ENCODE measurements around the gene JAZF1.

Gene JAZF1

GRCh38 chr7:28192786-28193585, 12.4 kb upstream of the JAZF1 start:
- DNase-seq (ENCODE audit: low read depth in 1 of 2, low spot score in 1 of 2) = no peak

DNA sequence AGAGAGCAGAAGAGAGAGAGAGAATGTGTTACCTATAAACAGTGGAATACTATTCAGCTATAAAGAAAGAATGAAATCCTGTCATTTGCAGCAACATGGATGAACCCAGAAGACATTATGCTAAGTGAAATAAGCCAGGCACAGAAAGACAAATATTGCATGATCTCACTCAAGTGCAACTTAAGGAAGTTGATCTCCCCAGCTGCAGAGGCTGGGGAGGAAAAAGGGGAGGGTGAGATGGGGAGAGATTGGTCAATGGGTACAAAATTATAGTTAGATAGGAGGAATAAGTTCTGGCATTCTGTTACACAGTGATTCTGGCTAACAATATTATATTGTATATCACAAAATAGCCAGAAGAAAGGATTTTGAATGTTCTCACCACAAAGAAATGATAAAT, 11.2 kb upstream of the JAZF1 start:
- no peak for DNase-seq (ENCODE audit: low read depth in 1 of 2, low spot score in 1 of 2)

DNA sequence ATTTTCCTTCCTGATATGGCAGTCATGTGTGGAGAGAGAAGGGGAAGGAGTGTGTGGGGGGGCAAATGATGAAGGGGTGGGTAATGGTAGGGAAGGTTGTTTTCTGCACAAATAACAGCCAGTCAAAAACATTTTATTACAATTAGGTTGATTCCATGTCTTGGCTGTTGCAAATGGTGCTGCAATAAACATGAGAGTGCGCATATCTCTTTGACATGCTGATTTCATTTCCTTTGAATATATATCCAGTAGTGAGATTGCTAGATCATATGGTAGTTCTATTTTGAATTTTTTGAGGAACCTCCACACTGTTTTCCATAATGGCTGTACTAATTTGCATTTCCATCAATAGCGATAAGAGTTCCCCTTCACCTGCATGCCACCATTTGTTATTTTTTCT, 10.6 kb upstream of the JAZF1 start:
- DNase-seq (ENCODE audit: low read depth in 1 of 2, low spot score in 1 of 2) = no peak

DNA sequence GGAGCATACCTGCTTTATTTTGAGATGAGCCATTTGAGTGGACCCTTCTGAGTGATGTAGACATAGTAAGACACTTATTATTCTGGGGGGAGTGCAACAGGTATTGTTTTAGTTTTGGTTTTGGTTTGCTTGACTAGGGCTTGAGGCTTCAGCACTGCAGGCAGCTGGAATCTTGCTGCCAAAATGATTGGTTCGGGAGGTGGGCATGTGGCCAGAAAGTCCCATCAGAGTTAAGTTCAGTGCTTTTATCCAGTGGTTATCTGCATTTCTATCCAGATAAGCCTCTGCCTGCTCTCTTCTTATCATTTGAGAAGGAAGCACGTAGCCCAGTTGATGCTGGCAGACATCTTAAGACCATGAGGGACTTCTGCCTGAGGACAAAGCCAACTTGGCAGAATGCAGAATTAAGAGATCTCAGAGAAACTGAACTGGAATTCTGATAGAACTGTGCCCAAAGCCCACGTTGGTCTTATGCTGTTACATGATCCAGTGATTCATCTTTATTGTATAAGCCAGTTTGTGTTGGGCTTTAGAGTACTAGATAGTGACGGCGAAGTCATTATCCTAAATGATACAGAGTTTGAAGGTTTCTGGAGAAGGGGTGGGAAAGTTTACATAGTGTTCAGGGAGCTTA, 9.6 kb upstream of the JAZF1 start:
- DNase-seq (ENCODE audit: low read depth in 1 of 2, low spot score in 1 of 2) = no peak

- DNase-seq (ENCODE audit: low read depth in 1 of 2, low spot score in 1 of 2) = no peak
Measured at GRCh38 chr7:28187012-28187411, 6.4 kb upstream of the JAZF1 start.

GRCh38 chr7:28183627-28184026, 3.0 kb upstream of the JAZF1 start:
- no peak for DNase-seq (ENCODE audit: low read depth in 1 of 2, low spot score in 1 of 2)

- DNase-seq (ENCODE audit: low read depth in 1 of 2, low spot score in 1 of 2) = no peak
Measured at GRCh38 chr7:28182071-28182471, 1.5 kb upstream of the JAZF1 start.

DNA sequence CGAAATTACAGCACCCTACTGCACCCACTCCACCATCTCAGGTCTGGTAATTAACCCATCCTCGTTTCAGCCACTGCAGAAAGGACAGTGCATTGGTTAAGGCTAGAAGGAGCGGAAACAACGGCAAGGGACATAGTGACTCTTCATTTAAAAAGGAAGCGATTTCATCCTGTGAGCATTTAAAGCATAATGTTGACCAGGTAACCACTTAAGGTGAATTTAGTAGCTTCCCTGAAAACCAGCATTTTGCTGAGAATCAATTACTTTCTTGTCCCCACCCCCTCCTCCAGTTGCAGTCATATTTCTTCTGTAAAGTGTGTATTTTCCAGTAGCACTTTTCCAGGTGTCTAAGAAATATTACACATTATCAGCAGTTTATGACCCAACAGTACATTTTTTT, 821 bp upstream of the JAZF1 start:
- no peak for DNase-seq (ENCODE audit: low read depth in 1 of 2, low spot score in 1 of 2)

- no peak for DNase-seq (ENCODE audit: low read depth in 1 of 2, low spot score in 1 of 2)
Measured at GRCh38 chr7:28180031-28180363, 598 bp downstream of the JAZF1 start.

DNA sequence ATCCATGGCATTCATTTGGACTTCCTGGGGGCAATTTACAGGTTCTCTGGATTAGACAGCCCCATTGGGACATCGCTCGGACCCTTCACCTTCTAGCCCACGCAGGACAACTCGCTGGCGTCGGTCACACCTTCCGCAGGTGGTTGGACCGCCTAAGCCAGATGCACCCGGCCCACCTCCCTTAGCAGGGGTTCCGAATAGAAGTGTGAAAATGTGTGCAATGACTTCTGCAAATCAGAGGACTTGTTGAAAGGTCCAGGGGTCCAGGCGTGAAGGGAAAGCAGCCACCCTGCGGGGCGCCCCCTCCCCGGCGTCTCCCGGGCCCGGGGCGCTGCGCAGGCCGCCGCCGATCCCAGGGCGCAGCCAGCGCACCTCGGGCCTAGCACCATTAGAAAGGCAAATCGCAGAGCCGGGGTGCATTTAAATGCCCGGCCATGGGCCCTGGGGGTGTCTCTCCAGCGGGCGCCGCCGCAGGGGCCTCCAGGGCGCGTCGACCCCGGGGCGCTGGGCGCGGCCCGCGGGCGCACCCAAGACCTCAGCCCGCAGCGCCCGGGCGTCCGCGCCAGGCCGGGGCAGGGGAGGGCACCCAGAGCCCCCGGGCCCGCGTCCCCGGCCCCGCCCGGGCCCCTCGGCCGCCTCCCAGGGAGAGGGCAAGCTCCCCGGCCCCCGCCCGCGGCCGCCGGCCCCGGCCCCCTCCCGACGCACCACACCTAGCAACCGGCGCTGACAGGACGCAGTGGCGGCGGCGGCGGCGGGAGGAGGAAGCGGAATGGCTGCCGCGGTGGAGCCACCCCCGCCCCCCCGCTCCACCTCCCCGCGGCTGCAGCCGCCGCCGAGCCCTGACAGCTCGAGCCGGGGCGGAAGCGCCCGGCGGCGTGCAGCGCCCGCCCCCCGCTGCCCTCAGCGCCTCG, 1.2 kb downstream of the JAZF1 start:
- peak; percentile 25 to 43 for DNase-seq (ENCODE audit: low read depth in 1 of 2, low spot score in 1 of 2)

GRCh38 chr7:28178599-28178998, 2.0 kb downstream of the JAZF1 start:
- no peak for DNase-seq (ENCODE audit: low read depth in 1 of 2, low spot score in 1 of 2)

- no peak for DNase-seq (ENCODE audit: low read depth in 1 of 2, low spot score in 1 of 2)
Measured at GRCh38 chr7:28177836-28178235, 2.8 kb downstream of the JAZF1 start.

DNA sequence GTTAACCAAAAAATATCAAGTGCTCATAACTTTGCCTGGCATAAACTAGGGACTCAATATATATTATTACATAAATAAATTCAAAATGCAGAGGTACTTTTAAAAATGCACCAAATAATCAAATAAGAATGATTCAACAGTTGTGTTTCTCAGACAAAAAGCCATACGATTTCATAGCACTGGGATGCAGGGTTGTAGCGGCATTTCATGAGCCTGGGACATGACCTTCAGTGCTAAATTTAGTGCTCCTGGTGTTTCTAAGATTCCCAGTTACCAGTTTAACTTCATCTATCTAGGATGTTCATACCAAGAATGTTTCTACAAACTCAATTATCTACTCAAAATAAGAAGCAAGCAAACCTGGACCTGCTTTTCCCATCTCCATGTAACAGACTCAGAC, 4.0 kb downstream of the JAZF1 start:
- no peak for DNase-seq (ENCODE audit: low read depth in 1 of 2, low spot score in 1 of 2)

DNA sequence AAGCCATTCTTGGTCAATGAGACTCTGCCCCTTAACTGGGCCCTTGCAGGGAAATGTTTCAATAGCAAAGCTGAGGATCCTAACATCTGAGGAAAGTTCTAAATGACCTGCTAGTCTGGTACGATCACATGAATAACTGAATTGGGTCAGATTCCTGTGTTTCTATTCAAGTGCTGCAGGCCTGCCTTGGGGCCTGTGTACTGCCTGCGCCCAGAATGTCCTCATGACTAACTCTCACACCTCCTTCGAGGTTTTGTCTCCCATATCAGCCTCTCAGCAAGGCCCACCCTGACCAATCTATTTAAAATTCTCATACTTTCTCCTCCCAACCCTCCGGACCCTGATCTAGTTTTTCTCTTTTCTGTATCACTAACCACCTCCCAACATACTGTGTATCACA, 4.4 kb downstream of the JAZF1 start:
- DNase-seq (ENCODE audit: low read depth in 1 of 2, low spot score in 1 of 2) = no peak

DNA sequence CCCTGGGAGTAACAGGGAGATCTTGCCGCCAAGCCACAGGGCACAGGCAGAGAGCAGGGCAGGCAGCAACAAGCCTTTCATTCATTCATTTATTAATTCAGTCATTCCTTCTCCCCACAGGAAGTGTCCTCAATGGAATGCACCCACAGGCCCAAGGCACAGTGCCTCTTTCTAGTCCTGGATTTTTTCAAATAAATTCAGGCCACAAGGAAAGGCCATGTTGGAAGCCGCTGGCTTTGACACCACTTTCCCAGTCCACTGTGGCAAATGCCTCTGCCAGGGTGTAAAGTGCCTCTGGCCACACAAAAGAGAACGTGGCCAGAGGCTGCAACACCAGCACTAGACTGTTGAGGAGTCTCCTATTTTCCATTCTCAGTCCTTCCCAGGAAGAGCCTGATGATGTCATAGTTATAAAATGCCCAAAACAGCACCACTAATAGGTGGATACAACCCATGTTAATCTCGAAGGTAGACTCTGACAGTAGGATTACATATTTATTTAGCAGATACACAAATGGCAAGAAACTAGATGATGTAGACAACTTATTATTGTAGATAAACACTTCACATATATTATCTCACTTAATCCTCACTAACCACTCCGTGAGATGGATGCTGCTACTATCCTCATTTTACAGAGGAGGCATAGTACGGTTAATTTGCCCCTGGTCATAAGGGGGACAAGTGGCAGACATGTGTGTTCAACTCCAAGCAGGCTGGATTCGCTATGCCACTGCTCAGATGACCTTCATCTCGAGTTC, 5.5 kb downstream of the JAZF1 start:
- no peak for DNase-seq (ENCODE audit: low read depth in 1 of 2, low spot score in 1 of 2)

DNA sequence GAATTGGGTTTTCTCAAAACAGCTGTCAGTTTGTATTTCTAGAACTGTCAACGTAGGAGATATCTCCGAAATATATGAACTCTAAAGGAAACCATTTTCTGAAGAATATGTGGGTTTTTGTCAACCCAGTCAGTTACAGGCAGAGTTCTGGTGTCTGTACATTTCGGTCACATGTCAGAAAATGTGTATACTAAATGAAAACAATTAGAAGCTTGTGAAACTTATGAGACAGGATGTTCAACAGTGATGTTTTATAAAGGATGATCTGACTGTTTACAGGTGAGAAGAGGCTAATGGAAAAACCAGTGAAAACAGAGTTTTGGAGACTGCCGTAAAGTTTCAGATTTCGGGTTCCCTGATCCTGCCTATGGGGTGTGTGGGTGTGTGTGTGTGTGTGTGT, 6.2 kb downstream of the JAZF1 start:
- DNase-seq (ENCODE audit: low read depth in 1 of 2, low spot score in 1 of 2) = no peak

DNA sequence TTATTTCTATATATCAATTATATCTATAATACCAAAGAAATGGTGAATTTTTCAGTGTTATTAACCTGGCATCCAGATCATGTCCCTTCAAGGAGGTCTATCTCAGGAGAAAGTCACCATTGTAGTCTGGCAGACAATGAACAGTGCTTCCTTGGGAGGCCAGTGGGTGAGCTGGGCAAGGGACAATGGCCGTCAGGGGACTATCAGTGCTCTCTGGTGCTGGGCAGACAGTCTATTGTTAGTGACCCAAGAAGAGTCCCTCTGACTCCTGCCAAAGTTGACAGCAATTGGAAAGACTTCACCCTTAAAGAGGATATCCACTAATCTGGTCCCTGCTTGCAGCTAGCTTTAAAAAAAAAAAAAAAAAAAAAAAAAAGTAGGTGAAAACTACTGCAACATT, 7.1 kb downstream of the JAZF1 start:
- no peak for DNase-seq (ENCODE audit: low read depth in 1 of 2, low spot score in 1 of 2)

GRCh38 chr7:28172958-28173357, 7.6 kb downstream of the JAZF1 start:
- DNase-seq (ENCODE audit: low read depth in 1 of 2, low spot score in 1 of 2) = no peak

DNA sequence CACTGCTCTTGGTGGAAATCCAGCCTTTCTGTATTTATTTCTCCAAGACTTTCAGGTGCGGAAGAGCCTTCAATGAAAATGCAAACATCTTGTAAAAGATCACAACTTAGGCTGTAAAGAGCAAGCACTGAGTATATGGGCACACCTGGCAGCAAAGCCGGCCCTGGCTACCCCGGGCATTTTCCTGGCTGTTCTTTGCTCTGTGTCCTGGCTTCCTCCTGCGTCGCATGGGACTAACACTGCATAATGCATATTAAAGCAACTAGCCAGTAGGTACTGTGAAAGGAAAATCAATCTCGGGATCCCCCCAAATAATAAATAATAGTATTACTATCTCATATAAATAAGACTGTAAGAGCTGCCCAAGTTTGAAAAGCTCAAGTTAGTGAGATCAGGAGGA, 9.9 kb downstream of the JAZF1 start:
- no peak for DNase-seq (ENCODE audit: low read depth in 1 of 2, low spot score in 1 of 2)

- DNase-seq (ENCODE audit: low read depth in 1 of 2, low spot score in 1 of 2) = no peak
Measured at GRCh38 chr7:28169230-28169629, 11.4 kb downstream of the JAZF1 start.

DNA sequence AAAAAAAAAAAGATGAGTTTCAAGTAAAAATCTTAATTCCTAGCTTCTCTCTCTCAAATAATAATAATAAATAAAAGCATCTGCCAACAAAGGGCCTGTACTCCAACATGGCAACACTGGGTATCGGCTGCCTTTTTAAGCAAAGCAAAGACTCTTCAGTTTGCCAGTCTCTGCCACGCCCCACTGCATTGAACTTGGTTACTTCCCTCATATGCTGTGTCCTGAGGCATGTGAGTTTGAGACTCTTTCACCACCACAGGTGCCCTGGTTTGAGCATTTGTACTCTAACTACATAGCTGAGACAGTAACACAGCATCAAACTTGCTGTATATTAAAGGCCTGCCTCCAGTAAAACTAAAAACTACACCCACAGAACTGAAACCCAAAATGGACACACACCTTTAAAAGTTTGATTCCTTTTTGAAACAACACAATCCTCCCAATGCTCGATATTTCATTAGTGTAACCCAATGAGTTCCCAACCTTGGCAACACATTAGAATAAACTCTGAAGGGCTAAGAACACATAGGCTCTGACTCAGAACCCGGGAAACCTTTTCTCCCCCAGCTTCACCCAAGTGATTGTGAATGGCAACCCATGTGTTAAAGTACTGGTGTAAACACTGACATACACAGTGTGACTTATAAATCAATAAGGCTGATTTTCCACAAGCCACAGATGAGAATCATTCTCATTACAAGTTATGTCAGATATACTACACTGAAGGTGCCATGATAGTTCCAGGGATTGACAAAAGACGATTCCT, 12.0 kb downstream of the JAZF1 start:
- DNase-seq (ENCODE audit: low read depth in 1 of 2, low spot score in 1 of 2) = no peak

All from activated CD4-positive, alpha-beta T cell treated with anti-CD3 and anti-CD28 coated beads, Interleukin-2, amount 50 U/mL, for 24 hours (primary cell).